ENCODE results near the gene PRKAG2. TPM values are rescaled to one million over a fixed set of nuclear protein-coding genes. Genes with fewer than 3 reads are reported as not detected.
"Not testable (repeated sequence)": the region's sequence is repeated elsewhere in the genome, so short reads cannot be mapped to it uniquely, and the experiment has no call there.

The PRKAG2 gene
- total RNA-seq, 2 donors from 2014 or later, result 19.9 to 22.6 TPM

DNA sequence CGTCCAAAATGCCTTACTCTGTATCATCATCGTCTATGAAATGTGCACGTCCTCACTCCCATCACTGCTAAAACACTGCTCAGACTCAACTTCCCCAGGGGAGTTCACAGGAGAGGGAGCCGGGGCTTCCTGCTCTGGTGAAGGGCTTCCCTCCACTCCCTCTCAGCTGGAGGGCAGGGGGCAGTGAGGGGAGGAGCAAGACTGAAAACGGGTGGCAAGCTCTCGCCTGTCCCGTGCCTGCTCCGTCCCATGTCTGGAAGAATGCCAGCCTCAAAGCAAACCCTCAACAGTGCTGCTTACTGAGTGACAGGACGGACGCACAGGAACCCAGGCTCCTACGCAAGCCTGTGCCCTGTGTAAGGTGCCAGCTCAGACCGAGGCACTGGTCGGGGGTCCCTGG lies 25.1 kb downstream of the PRKAG2 start:
- ATAC-seq (peak in 1 of 2 donors; percentile 70), DNase-seq (ENCODE audit: low spot score) (no peak)
- Mint-ChIP-seq H3K4me3 (peak overlapping the region; percentile 93), H3K36me3 (no peaks in the 10 kb centered on the region), H3K27ac (peak overlapping the region; percentile 90 to 95), H3K4me1 (ENCODE audit: low read depth in 2 of 2) (peaks cover 23 to 36% of the 10 kb centered on the region in 2 donors), H3K27me3 (no peaks in the 10 kb centered on the region), H3K9me3 (no peaks in the 10 kb centered on the region)

DNA sequence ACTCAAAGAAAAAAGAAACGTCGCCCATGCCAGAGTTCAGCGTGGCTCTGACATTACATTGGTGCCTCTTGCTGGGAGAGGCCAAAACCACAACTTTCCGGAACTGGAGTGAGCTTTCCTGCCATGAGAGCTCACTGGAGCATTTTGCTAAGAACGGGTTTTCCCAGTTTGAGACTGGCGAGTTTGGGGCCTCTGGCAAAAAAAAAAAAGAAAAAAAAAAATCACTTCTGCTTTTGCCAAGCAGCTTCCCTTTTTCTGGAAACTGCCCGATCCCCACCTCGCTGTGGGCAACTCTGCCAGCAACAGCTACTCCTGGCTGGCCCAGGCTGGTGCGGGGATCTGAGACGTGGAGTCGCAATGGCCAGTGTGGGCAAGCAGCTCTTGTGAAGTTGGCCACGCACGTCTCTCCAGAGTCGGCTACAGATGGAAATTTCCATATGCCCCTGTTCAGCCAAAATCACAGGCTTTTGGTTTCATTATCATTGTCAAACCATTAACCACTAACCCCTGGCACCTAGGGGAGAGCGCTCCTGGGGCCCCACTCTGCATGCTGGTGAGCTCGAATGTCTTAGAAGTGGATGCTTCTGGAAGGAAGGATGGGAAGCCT lies 25.7 kb downstream of the PRKAG2 start:
- DNase-seq (ENCODE audit: low spot score) (peak; percentile 73), ATAC-seq (peak; percentile 85 to 91)
- Mint-ChIP-seq H3K4me3 (peak overlapping the region; percentile 93), H3K27me3 (no peaks in the 10 kb centered on the region), H3K36me3 (no peaks in the 10 kb centered on the region), H3K9me3 (no peaks in the 10 kb centered on the region), H3K4me1 (ENCODE audit: low read depth in 2 of 2) (peaks cover 19 to 33% of the 10 kb centered on the region in 2 donors), H3K27ac (peak overlapping the region; percentile 90 to 95)

DNA sequence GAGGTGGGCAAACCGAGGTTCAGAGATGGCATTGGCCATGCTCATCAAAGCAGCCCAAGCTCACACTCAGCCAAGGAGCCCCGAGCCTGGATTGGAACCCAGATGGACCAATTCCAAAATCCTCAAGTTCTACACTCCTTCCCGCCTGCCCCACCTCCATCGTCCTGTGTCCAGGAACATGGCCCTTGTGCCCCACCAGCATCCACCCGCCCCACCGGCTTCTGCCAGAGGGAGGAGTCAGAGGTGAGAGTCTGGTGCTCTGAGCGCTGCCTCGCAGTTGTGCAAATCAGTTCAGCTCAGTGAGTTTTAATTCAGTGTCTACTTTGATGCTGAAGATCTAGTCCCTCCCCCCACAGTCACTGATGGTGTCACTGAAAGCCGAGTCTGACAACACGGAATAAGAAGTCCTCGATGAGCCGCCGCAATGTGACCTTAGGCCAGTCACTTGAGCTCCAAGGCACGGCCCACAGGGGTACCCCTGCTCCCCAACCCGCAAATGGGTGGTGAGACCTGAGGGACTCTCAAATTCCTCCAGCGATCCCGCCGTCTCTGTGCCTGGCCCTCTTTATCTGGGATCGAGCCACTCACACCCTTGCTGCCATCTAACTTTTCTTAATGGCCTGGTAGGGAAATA lies 26.3 kb downstream of the PRKAG2 start:
- Mint-ChIP-seq H3K4me3 (peak overlapping the region; percentile 93), H3K9me3 (no peaks in the 10 kb centered on the region), H3K27me3 (no peaks in the 10 kb centered on the region), H3K36me3 (no peaks in the 10 kb centered on the region), H3K4me1 (ENCODE audit: low read depth in 2 of 2) (peaks cover 19 to 31% of the 10 kb centered on the region in 2 donors), H3K27ac (peak overlapping the region; percentile 90 to 95)
- ATAC-seq, result no peak
- no peak for DNase-seq (ENCODE audit: low spot score)

DNA sequence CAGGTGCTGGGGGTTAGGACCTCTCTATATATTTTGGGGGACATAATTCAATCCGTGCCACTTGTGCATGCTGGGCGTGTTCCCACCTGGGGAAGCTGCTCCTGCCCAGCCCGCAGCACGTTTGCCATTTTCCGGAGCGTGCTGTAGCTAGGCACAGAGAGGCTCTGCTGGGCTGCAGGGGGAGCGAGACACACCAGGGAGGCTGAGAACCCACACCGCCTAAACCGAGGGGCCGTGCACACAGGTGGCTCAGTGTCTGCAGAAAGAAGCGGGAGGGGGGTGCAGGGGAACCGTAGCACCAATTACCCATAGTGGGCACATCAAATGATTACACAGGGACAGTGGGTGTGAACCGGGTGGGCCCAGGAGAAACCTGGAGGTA lies 27.0 kb downstream of the PRKAG2 start:
- ATAC-seq (no peak), DNase-seq (ENCODE audit: low spot score) (no peak)
- Mint-ChIP-seq H3K9me3 (no peaks in the 10 kb centered on the region), H3K27me3 (no peaks in the 10 kb centered on the region), H3K4me1 (ENCODE audit: low read depth in 2 of 2) (peaks cover 19 to 31% of the 10 kb centered on the region in 2 donors), H3K27ac (peak overlapping the region in 1 of 2 donors; percentile 95), H3K4me3 (peak overlapping the region; percentile 93), H3K36me3 (no peaks in the 10 kb centered on the region)

DNA sequence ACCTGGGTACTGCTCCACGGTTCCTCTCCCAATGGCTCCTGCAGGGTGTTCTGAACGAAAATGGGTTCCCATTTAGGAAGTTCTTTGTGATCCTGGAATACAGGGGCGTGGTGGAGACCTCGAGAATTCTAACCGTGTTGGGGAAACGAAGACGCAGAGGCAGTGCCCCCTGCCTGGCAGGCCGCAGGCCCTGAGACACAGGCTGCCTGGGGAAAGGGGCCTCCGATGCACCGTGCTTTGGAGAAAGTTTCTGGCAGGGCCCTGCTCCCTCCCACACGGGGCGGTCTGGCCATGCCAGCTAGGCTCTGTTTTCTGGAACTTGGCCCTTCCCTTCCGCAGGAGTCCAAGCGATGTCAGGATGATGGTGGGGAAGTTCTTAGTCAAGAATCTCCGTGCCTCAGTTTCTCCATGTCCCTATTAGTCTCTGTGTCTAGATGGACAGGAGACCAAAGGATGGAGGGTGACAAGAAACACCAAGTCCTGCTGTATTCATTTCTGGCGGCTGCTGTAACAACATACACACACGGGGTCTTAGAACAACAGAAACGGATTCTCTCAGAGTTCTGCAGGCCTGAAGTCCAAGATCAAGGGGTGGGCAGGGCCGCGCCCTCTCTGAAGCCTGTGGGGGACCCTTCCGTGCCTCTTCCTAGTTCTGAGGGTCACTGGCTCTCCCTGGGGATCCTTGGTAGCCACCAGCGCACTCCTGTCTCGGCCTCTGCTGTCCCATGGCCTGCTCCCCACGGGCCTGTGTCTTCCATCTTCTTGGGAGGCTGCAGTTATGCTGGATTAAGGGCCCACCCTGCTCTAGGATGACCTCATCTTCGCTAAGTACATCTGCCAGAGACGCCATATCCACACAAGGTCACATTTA lies 27.7 kb downstream of the PRKAG2 start:
- Mint-ChIP-seq H3K27ac (peak overlapping the region in 1 of 2 donors; percentile 95), H3K4me3 (no peak overlapping the region), H3K27me3 (no peaks in the 10 kb centered on the region), H3K36me3 (no peaks in the 10 kb centered on the region), H3K9me3 (no peaks in the 10 kb centered on the region), H3K4me1 (ENCODE audit: low read depth in 2 of 2) (peaks cover 19 to 31% of the 10 kb centered on the region in 2 donors)
- no peak for ATAC-seq
- no peak for DNase-seq (ENCODE audit: low spot score)

DNA sequence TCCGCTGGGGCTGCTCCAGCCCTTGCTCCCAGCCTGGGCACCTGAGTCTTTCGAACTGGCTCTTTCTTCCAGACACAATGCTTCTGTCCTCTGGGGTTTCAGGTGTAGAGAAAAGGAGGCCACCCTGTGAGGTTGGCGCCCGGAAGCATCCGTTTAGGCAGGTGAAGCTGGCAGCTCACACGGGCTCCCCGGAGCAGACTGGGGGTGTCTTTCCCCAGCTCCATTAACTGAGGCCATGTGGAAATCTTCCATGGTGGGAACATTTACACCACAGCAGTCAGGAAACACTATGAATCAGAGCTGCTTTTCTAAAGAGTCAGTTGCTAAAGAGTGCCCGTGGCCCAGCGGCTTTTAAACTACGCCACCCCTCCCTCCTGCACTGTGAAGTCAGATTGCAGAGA lies 29.2 kb downstream of the PRKAG2 start:
- H3K4me3 Mint-ChIP-seq, result no peak overlapping the region
- no peak for DNase-seq (ENCODE audit: low spot score)
- no peak overlapping the region for H3K27ac Mint-ChIP-seq
- no peak for ATAC-seq
- no peaks in the 10 kb centered on the region for H3K27me3 Mint-ChIP-seq
- no peaks in the 10 kb centered on the region for H3K9me3 Mint-ChIP-seq
- H3K36me3 Mint-ChIP-seq, result no peaks in the 10 kb centered on the region
- H3K4me1 Mint-ChIP-seq (ENCODE audit: low read depth in 2 of 2), result peaks cover 14 to 21% of the 10 kb centered on the region in 2 donors

DNA sequence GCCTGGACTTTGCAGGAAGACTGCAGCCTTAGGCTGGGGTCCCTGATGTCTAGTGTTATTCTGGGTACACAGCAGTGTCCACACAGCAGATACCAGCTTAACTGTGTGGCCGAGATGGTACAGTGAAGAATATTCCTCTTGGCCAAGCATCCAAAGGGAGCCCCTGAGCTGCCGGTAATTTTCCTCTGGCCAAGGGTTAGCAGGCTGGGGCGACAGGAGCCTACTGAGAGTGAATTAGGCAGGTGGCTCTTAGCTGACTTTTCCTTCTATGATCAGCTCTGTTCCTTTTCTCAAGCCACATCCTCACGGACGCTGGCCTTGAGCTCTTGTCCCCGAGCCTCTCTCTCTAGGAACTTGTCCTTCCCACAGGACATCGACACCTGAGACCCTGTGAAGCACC lies 29.8 kb downstream of the PRKAG2 start:
- Mint-ChIP-seq H3K27me3 (no peaks in the 10 kb centered on the region), H3K36me3 (no peaks in the 10 kb centered on the region), H3K4me1 (ENCODE audit: low read depth in 2 of 2) (peaks cover 14 to 16% of the 10 kb centered on the region in 2 donors), H3K27ac (no peak overlapping the region), H3K4me3 (no peak overlapping the region), H3K9me3 (no peaks in the 10 kb centered on the region)
- DNase-seq (ENCODE audit: low spot score) (no peak), ATAC-seq (no peak)

DNA sequence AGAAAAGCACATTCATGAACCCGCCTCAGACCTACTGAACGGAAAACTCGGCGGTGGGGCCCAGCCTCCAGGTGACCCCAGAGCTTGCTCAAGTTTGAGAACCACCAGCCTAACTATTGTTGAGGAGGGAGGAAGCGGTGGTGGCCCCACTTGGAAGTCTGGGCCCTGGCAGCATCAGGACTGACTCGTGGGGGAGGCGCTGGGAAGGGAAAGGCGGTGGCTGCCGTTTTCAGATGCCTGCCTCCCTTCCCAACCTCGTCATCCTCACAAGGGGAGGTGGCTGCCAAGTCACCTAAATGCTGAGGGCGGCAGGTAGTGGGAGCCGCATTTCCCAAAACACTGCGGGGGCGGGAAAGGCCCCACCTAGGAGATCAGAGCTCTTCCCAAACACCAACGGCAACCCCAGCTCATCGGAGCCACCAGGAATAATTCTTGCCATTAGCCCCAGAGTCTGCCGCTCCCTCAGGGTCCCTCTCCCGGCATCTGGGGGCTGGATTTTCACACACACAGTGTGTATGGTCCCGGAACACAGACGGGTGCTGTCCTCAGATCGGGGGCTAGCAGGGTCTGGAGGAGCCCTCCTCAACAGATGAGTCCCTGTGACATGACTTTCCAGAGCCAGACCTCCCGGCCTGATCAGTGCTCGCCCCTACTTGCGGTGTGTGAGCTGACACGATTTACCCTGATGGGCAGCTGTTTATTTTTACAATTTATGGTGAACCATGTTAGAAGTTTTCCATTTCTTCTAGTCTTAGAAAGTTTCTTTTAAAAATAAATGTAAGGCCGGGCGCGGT lies 31.3 kb downstream of the PRKAG2 start:
- peak overlapping the region in 1 of 2 donors; percentile 60 for H3K27ac Mint-ChIP-seq

DNA sequence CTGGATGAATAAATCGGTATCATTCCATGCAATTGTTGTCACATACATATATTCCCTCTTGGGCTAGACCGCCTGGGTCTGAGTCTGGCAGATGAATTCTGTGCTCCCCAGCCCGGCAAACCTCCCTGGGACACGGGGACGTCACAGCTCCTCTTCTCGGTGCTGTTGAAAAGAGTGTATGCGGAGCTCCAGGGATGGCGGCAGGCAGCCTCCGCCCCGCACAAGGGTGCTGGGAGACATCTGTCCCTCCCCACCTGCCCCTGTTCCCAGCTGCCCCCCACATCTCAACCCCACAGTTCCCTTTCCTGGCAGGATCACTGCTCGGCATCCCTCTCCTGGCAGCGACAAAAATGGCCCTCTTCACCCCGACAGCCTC lies 32.1 kb downstream of the PRKAG2 start:
- ATAC-seq (no peak), DNase-seq (ENCODE audit: low spot score) (no peak)
- Mint-ChIP-seq H3K27ac (peak overlapping the region in 1 of 2 donors; percentile 60), H3K4me3 (no peak overlapping the region), H3K9me3 (no peaks in the 10 kb centered on the region), H3K4me1 (ENCODE audit: low read depth in 2 of 2) (peaks cover 1 to 3% of the 10 kb centered on the region in 2 donors), H3K36me3 (no peaks in the 10 kb centered on the region), H3K27me3 (no peaks in the 10 kb centered on the region)

More for the DNA sequence above, 31.3 kb downstream of the PRKAG2 start:
- ATAC-seq (no peak), DNase-seq (ENCODE audit: low spot score) (no peak)
- H3K36me3 Mint-ChIP-seq, result no peaks in the 10 kb centered on the region
- H3K4me1 Mint-ChIP-seq (ENCODE audit: low read depth in 2 of 2), result peaks cover 1 to 4% of the 10 kb centered on the region in 2 donors
- H3K9me3 Mint-ChIP-seq, result no peaks in the 10 kb centered on the region
- no peaks in the 10 kb centered on the region for H3K27me3 Mint-ChIP-seq
- H3K4me3 Mint-ChIP-seq, result no peak overlapping the region

DNA sequence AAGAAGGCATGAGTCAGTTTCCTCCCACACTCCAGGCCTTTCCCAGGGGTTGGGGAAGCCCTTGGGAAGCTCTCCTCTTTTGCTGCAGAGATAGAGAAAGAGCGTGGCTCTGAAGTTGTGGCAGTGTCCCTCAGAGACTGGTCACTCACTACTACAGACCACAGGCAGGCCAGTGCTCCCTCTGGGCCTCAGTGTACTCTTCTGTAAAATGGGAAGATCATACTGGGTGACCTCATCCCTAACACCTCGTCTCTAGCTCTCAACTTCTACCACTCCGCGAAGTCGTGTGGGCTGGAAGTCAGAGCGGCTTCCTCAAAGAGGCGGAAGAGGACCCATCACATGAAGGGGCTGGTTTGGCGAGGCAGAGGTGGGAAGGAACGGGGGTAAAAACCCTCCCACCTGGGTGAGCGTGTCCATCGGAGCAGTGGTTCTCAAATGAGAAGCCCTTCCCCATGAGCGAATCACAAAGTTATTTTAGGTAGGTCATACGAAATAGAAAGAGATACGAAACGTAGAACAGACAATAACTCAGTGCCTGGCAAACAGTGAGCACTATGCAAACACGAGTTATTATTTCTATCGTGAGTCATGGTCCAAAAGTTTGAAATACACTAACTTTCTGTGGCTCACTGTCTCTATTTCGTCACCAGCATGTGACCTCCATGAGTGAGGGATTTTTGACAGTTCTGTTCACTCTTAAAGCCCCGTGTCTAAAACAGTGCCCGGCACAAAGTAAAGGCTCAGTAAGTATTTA lies 32.7 kb downstream of the PRKAG2 start:
- ATAC-seq, result no peak
- no peaks in the 10 kb centered on the region for H3K9me3 Mint-ChIP-seq
- peak overlapping the region in 1 of 2 donors; percentile 60 for H3K27ac Mint-ChIP-seq
- H3K4me1 Mint-ChIP-seq (ENCODE audit: low read depth in 2 of 2), result peaks cover 7 to 8% of the 10 kb centered on the region in 2 donors
- H3K36me3 Mint-ChIP-seq, result no peaks in the 10 kb centered on the region
- no peak overlapping the region for H3K4me3 Mint-ChIP-seq
- no peaks in the 10 kb centered on the region for H3K27me3 Mint-ChIP-seq
- no peak for DNase-seq (ENCODE audit: low spot score)

DNA sequence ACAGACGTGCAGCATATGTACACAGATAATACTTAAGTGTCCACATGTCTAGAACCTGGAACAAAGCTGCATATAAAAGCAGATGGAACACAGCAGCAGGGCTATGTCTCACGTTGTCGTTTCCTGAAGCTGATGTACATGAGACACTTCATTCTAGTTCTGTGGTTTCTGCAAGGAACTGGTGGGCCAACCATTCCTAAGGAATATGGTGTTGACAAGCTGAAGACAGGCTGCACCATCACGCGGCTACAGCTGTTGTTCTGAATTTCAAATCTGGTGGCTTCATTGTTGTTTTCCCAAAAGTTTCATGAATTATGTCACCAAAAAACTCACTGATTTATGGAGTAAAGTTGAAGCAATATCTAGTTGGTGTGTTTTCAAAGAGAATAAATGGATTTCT lies 33.7 kb downstream of the PRKAG2 start:
- no peak for DNase-seq (ENCODE audit: low spot score)
- H3K36me3 Mint-ChIP-seq, result no peaks in the 10 kb centered on the region
- no peaks in the 10 kb centered on the region for H3K9me3 Mint-ChIP-seq
- H3K4me3 Mint-ChIP-seq, result no peak overlapping the region
- H3K27ac Mint-ChIP-seq, result no peak overlapping the region
- peaks cover 9 to 13% of the 10 kb centered on the region in 2 donors for H3K4me1 Mint-ChIP-seq (ENCODE audit: low read depth in 2 of 2)
- no peaks in the 10 kb centered on the region for H3K27me3 Mint-ChIP-seq
- no peak for ATAC-seq

DNA sequence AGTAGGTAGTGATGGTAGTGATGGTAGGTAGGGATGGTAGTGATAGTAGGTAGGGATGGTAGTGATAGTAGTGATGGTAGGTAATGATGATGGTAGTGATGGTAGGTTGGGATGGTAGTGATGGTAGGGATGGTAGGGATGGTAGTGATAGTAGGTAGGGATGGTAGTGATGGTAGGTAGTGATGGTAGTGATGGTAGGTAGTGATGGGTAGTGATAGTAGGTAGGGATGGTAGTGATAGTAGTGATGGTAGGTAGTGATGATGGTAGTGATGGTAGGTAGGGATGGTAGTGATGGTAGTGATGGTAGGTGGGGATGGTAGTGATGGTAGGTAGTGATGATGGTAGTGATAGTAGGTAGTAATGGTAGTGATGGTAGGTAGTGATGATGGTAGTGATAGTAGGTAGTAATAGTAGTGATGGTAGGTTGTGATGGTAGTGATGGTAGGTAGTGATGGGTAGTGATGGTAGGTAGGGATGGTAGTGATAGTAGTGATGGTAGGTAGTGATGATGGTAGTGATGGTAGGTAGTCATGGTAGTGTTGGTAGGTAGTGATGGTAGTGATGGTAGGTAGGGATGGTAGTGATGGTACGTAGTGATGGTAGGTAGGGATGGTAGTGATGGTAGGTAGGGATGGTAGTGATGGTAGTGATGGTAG lies 35.4 kb downstream of the PRKAG2 start:
- not testable (repeated sequence) for ATAC-seq; H3K36me3 Mint-ChIP-seq; H3K27ac Mint-ChIP-seq; H3K27me3 Mint-ChIP-seq; H3K9me3 Mint-ChIP-seq; H3K4me3 Mint-ChIP-seq; DNase-seq (ENCODE audit: low spot score)
- peaks cover 15 to 17% of the 10 kb centered on the region in 2 donors for H3K4me1 Mint-ChIP-seq (ENCODE audit: low read depth in 2 of 2)

Measured in natural killer cell treated with Interleukin-12 subunit alpha and Interleukin-12 subunit beta and Interleukin-15 and Interleukin-18, amount 100 ng/mL, for 72 hours (primary cell).